Liver (tissue), 9 donors: ENCODE measurements around the gene FGFBP1. TPM values are rescaled to one million over a fixed set of nuclear protein-coding genes. Genes with fewer than 3 reads are reported as not detected.

ENCODE experiments used
- DNase-seq: peaks from one replicate; pipeline ENCODE4 v3.0.0-alpha.2; 2017; ENCODE audit warnings: low spot score
- H3K27ac ChIP-seq, 2 donors: one replicate each; pipeline ENCODE4 v1.7.0; 2013; ENCODE audit warnings: inconsistent platforms in 2 of 2, low read length in 2 of 2, control low read depth in 1 of 2, low read depth in 1 of 2, mild to moderate bottlenecking in 1 of 2
- H3K27me3 ChIP-seq, 4 donors: one replicate each; pipeline versions ENCODE4 v1.6.1 to v1.7.0; 2013; ENCODE audit warnings: low read length in 3 of 4, inconsistent platforms in 1 of 4, mild to moderate bottlenecking in 1 of 4, moderate library complexity in 1 of 4; ENCODE audit not compliant: control insufficient read depth in 4 of 4, insufficient read depth in 4 of 4
- H3K36me3 ChIP-seq, 4 donors: one replicate each; pipeline versions ENCODE4 v1.6.1 to v1.7.0; 2013; ENCODE audit warnings: low read length in 3 of 4, mild to moderate bottlenecking in 3 of 4, low read depth in 1 of 4, moderate library complexity in 1 of 4; ENCODE audit not compliant: control insufficient read depth in 4 of 4, insufficient read depth in 3 of 4
- H3K4me1 ChIP-seq, 4 donors: one replicate each; pipeline versions ENCODE4 v1.6.1 to v1.7.0; 2013; ENCODE audit warnings: low read length in 3 of 4, mild to moderate bottlenecking in 3 of 4, moderate library complexity in 1 of 4; ENCODE audit not compliant: control insufficient read depth in 4 of 4, insufficient read depth in 4 of 4
- H3K4me3 ChIP-seq, 3 donors: one replicate each; pipeline versions ENCODE4 v1.6.1 to v1.7.0; 2013; ENCODE audit warnings: low read length in 3 of 3, control low read depth in 1 of 3, low read depth in 1 of 3, mild to moderate bottlenecking in 1 of 3
- H3K9ac ChIP-seq, 2 donors: one replicate each; pipeline ENCODE4 v1.7.0; 2013; ENCODE audit warnings: low read length in 2 of 2, mild to moderate bottlenecking in 2 of 2, moderate library complexity in 2 of 2, control low read depth in 1 of 2, low read depth in 1 of 2
- H3K9me3 ChIP-seq, 4 donors: one replicate each; pipeline versions ENCODE4 v1.6.1 to v1.7.0; 2013; ENCODE audit warnings: low read length in 3 of 4; ENCODE audit not compliant: control insufficient read depth in 4 of 4
- ATF3 ChIP-seq: IDR thresholded peaks from 2 replicates; pipeline ENCODE4 v1.6.1; 2016; ENCODE audit warnings: antibody characterized with exemption
- CTCF ChIP-seq: fragments of 150-350 bp; IDR thresholded peaks from 2 replicates; pipeline ENCODE4 v1.5.1; 2017; ENCODE audit warnings: improper control_type of control experiment, low read depth, low read length; ENCODE audit not compliant: missing input control
- EGR1 ChIP-seq, 2 donors: IDR thresholded peaks; 2 replicates each; pipeline ENCODE4 v1.6.1; 2016 to 2018; ENCODE audit warnings: antibody characterized with exemption in 2 of 2, low read depth in 2 of 2
- FOXA1 ChIP-seq: IDR thresholded peaks from 2 replicates; pipeline ENCODE4 v1.6.1; 2016; ENCODE audit warnings: antibody characterized with exemption
- FOXA2 ChIP-seq: IDR thresholded peaks from 2 replicates; pipeline ENCODE4 v1.6.1; 2016; ENCODE audit warnings: antibody characterized with exemption
- GABPA ChIP-seq, 2 donors: IDR thresholded peaks in 1 of 2; conservative IDR thresholded peaks in 1 of 2; 2 replicates each; pipeline ENCODE4 v1.6.1; 2016; ENCODE audit warnings: antibody characterized with exemption in 2 of 2, mild to moderate bottlenecking in 1 of 2, moderate library complexity in 1 of 2
- HNF4A ChIP-seq, 2 donors: conservative IDR thresholded peaks; 2 replicates each; pipeline ENCODE4 v1.6.1; 2016; ENCODE audit warnings: antibody characterized with exemption in 2 of 2, mild to moderate bottlenecking in 2 of 2
- HNF4G ChIP-seq: IDR thresholded peaks from 2 replicates; pipeline ENCODE4 v1.6.1; 2016; ENCODE audit warnings: antibody characterized with exemption
- JUND ChIP-seq, 2 donors: IDR thresholded peaks; 2 replicates each; pipeline ENCODE4 v1.6.1; 2016; ENCODE audit warnings: antibody characterized with exemption in 2 of 2
- MAX ChIP-seq: IDR thresholded peaks from 2 replicates; pipeline ENCODE4 v1.6.1; 2016; ENCODE audit warnings: antibody characterized with exemption
- NR2F2 ChIP-seq: IDR thresholded peaks from 2 replicates; pipeline ENCODE4 v1.6.1; 2016; ENCODE audit warnings: antibody characterized with exemption
- RAD21 ChIP-seq, 2 donors: IDR thresholded peaks; 2 replicates each; pipeline ENCODE4 v1.6.1; 2016; ENCODE audit warnings: antibody characterized with exemption in 2 of 2, mild to moderate bottlenecking in 2 of 2
- REST ChIP-seq: IDR thresholded peaks from 2 replicates; pipeline ENCODE4 v1.6.1; 2016; ENCODE audit warnings: antibody characterized with exemption, mild to moderate bottlenecking
- RXRA ChIP-seq, 2 donors: IDR thresholded peaks; 2 replicates each; pipeline ENCODE4 v1.6.1; 2017 to 2018; ENCODE audit warnings: antibody characterized with exemption in 2 of 2, mild to moderate bottlenecking in 1 of 2
- SP1 ChIP-seq: IDR thresholded peaks from 2 replicates; pipeline ENCODE4 v1.6.1; 2018; ENCODE audit warnings: antibody characterized with exemption, mild to moderate bottlenecking
- TAF1 ChIP-seq: conservative IDR thresholded peaks from 2 replicates; pipeline ENCODE4 v1.6.1; 2016; ENCODE audit warnings: antibody characterized with exemption, mild to moderate bottlenecking
- YY1 ChIP-seq: IDR thresholded peaks from 2 replicates; pipeline ENCODE4 v1.6.1; 2016; ENCODE audit warnings: antibody characterized with exemption, mild to moderate bottlenecking
- ZBTB33 ChIP-seq: IDR thresholded peaks from 2 replicates; pipeline ENCODE4 v1.6.1; 2016; ENCODE audit warnings: antibody characterized with exemption
- WGBS: extraction: QIAGEN DNeasy Blood & Tissue Kit; methylation state at CpG from one replicate; pipeline ENCODE4 v1.1.7; 2013; 5-methylcytosine and 5-hydroxymethylcytosine counted together
- polyA plus RNA-seq, 2 donors: library from polyadenylated mRNA; stranded (reverse) in 1 of 2; unstranded in 1 of 2; fragments of 200-250 nt in 1 of 2; fragments of >200 nt in 1 of 2; fragmentation: Nextera tagmentation in 1 of 2; extraction: Ambion mirVana in 1 of 2; gene quantifications; one replicate each; pipeline versions ENCODE4 v1.2.1 to v1.2.3, GENCODE V29; 2013 to 2015
- total RNA-seq, 2 donors: library from RNA; depleted of rRNA; stranded (reverse); fragments of >200 nt; gene quantifications; one replicate each; pipeline ENCODE4 v1.2.3, GENCODE V29; 2014
- donor health status: healthy.
- donor health status: healthy.
- donor health status: healthy.
- donor health status: healthy.
- donor health status: healthy.

FGFBP1 gene
- total and polyA plus RNA-seq, 4 donors: not detected

- Histone ChIP-seq H3K4me3 (no peak overlapping the region), H3K36me3 (no peaks in the 10 kb centered on the region), H3K9me3 (no peaks in the 10 kb centered on the region), H3K27ac (no peak overlapping the region), H3K27me3 (peaks cover 0 to 5% (median 0%) of the 10 kb centered on the region in 4 donors), H3K9ac (no peak overlapping the region), H3K4me1 (no peaks in the 10 kb centered on the region)
- 78% methylated on average over 10 of the region's 10 CpGs for WGBS
- TF ChIP-seq RXRA (IDR thresholded peaks at IDR 0.05) (no peak), ATF3 (no peak), HNF4G (no peak), REST (no peak), YY1 (no peak), MAX (no peak), CTCF (no peak)
- DNase-seq: no peak
These were observed 2.8 kb downstream of the FGFBP1 start for GRCh38 chr4:15935504-15936402.

GRCh38 chr4:15934259-15934658, 4.3 kb downstream of the FGFBP1 start:
- Histone ChIP-seq H3K9ac (no peak overlapping the region), H3K36me3 (no peaks in the 10 kb centered on the region), H3K27me3 (peaks cover 0 to 5% (median 0%) of the 10 kb centered on the region in 4 donors), H3K27ac (no peak overlapping the region), H3K4me3 (no peak overlapping the region), H3K9me3 (no peaks in the 10 kb centered on the region), H3K4me1 (no peaks in the 10 kb centered on the region)
- DNase-seq: no peak
- 70% methylated on average over 3 of the region's 3 CpGs for WGBS
- TF ChIP-seq FOXA1 (no peak), SP1 (no peak), ZBTB33 (no peak), TAF1 (no peak), JUND (IDR thresholded peaks at IDR 0.05) (no peak), RAD21 (IDR thresholded peaks at IDR 0.05) (no peak), EGR1 (IDR thresholded peaks at IDR 0.05; ENCODE audit: low read depth in 2 of 2) (no peak), RXRA (IDR thresholded peaks at IDR 0.05) (no peak), YY1 (no peak), MAX (no peak), FOXA2 (no peak), NR2F2 (no peak), HNF4A (conservative IDR thresholded peaks at IDR 0.05) (no peak), ATF3 (no peak), GABPA (IDR thresholded peaks at IDR 0.05 in 1 of 2, conservative IDR thresholded peaks at IDR 0.05 in 1 of 2) (no peak), REST (no peak)
